Neural crest cell (in vitro differentiated cells): ENCODE measurements around the gene RETN. TPM values are rescaled to one million over a fixed set of nuclear protein-coding genes. Genes with fewer than 3 reads are reported as not detected.

Source experiments
- DNase-seq: peaks from one replicate; pipeline ENCODE4 v3.0.0; 2021; ENCODE audit warnings: low read depth, mixed read lengths, low spot score
- H3K27ac Mint-ChIP-seq: one replicate; pipeline ENCODE4 v1.8.0; 2021; ENCODE audit warnings: mild to moderate bottlenecking, mixed read lengths; ENCODE audit not compliant: unreplicated experiment
- H3K27me3 Mint-ChIP-seq: 2 replicates; pipeline ENCODE4 v1.8.0; 2021; ENCODE audit warnings: low read depth, mild to moderate bottlenecking, mixed read lengths
- H3K36me3 Mint-ChIP-seq: 2 replicates; pipeline ENCODE4 v1.8.0; 2021; ENCODE audit warnings: low read depth, mild to moderate bottlenecking, mixed read lengths
- H3K4me1 Mint-ChIP-seq: 2 replicates; pipeline ENCODE4 v1.8.0; 2021; ENCODE audit warnings: mixed read lengths
- H3K4me3 Mint-ChIP-seq: one replicate; pipeline ENCODE4 v1.8.0; 2021; ENCODE audit warnings: mild to moderate bottlenecking, mixed read lengths
- H3K9me3 Mint-ChIP-seq: 2 replicates; pipeline ENCODE4 v1.8.0; 2021; ENCODE audit warnings: mixed read lengths
- CTCF ChIP-seq: fragments of 200-600 bp; sonication (generic); conservative IDR thresholded peaks from 2 replicates; pipeline ENCODE4 v1.5.0; 2021; ENCODE audit warnings: antibody characterized with exemption, mild to moderate bottlenecking
- total RNA-seq: library from RNA; stranded (reverse); gene quantifications from 2 replicates; pipeline ENCODE4 v1.2.1, GENCODE V29; 2021

RETN gene
- total RNA-seq, 1 donor from 2014 or later, result not detected

GRCh38 chr19:7710616-7711015, 41.8 kb downstream of the RETN start:
- no peak for TF ChIP-seq CTCF
- H3K4me3 Mint-ChIP-seq, result no peak overlapping the region
- H3K27me3 Mint-ChIP-seq, result peaks cover 19% of the 10 kb centered on the region
- H3K27ac Mint-ChIP-seq, result no peak overlapping the region
- DNase-seq, result no peak
- no peaks in the 10 kb centered on the region for H3K4me1 Mint-ChIP-seq
- H3K36me3 Mint-ChIP-seq, result no peaks in the 10 kb centered on the region
- H3K9me3 Mint-ChIP-seq, result no peaks in the 10 kb centered on the region

GRCh38 chr19:7715671-7716070, 46.8 kb downstream of the RETN start:
- no peaks in the 10 kb centered on the region for H3K4me1 Mint-ChIP-seq
- TF ChIP-seq CTCF, result no peak
- DNase-seq, result no peak
- no peaks in the 10 kb centered on the region for H3K36me3 Mint-ChIP-seq
- H3K27me3 Mint-ChIP-seq, result peaks cover 25% of the 10 kb centered on the region
- H3K27ac Mint-ChIP-seq, result no peak overlapping the region
- no peak overlapping the region for H3K4me3 Mint-ChIP-seq
- H3K9me3 Mint-ChIP-seq, result no peaks in the 10 kb centered on the region

GRCh38 chr19:7716762-7717161, 47.9 kb downstream of the RETN start:
- no peaks in the 10 kb centered on the region for H3K36me3 Mint-ChIP-seq
- DNase-seq, result no peak
- H3K4me1 Mint-ChIP-seq, result no peaks in the 10 kb centered on the region
- H3K27ac Mint-ChIP-seq, result no peak overlapping the region
- no peaks in the 10 kb centered on the region for H3K9me3 Mint-ChIP-seq
- no peak overlapping the region for H3K4me3 Mint-ChIP-seq
- peaks cover 24% of the 10 kb centered on the region for H3K27me3 Mint-ChIP-seq
- no peak for TF ChIP-seq CTCF

- Mint-ChIP-seq H3K27ac (no peak overlapping the region), H3K36me3 (no peaks in the 10 kb centered on the region), H3K4me1 (no peaks in the 10 kb centered on the region), H3K9me3 (no peaks in the 10 kb centered on the region), H3K4me3 (no peak overlapping the region), H3K27me3 (peaks cover 39% of the 10 kb centered on the region)
- no peak for DNase-seq
- TF ChIP-seq CTCF, result no peak
These were observed 49.8 kb downstream of the RETN start for GRCh38 chr19:7718668-7719067.

Other genes with a start within 250 kb of the RETN start
- gene PEX11G, start 180.0 kb upstream of the RETN start, total RNA-seq, result 2.3 and 3.4 TPM in 2 replicates
- 75.6 and 76.2 TPM in 2 replicates for gene ZNF358, start 152.9 kb upstream of the RETN start, total RNA-seq
- gene MCOLN1, start 146.4 kb upstream of the RETN start, total RNA-seq, result 24.4 and 26.7 TPM in 2 replicates
- 72.1 and 74.7 TPM in 2 replicates for gene PNPLA6, start 133.3 kb upstream of the RETN start, total RNA-seq
- 10.3 and 13.7 TPM in 2 replicates for gene CAMSAP3, start 73.2 kb upstream of the RETN start, total RNA-seq
- gene XAB2, start 39.5 kb upstream of the RETN start, total RNA-seq, result 47.0 and 47.8 TPM in 2 replicates
- 141 and 165 TPM in 2 replicates for gene PET100, start 39.3 kb upstream of the RETN start, total RNA-seq
- not detected in 2 replicates for gene PCP2, start 35.3 kb upstream of the RETN start, total RNA-seq
- gene STXBP2, start 31.9 kb upstream of the RETN start, total RNA-seq, result 4.6 and 5.2 TPM in 2 replicates
- not detected in 2 replicates for gene MCEMP1, start 8.0 kb downstream of the RETN start, total RNA-seq
- 83.8 and 87.2 TPM in 2 replicates for gene TRAPPC5, start 11.8 kb downstream of the RETN start, total RNA-seq
- gene FCER2, start 33.1 kb downstream of the RETN start, total RNA-seq, result not detected in 2 replicates
- not detected in 2 replicates for gene CLEC4G, start 63.1 kb downstream of the RETN start, total RNA-seq
- gene CD209, start 78.5 kb downstream of the RETN start, total RNA-seq, result not detected in 2 replicates
- gene CLEC4M, start 94.2 kb downstream of the RETN start, total RNA-seq, result not detected in 2 replicates
- gene EVI5L, start 161.2 kb downstream of the RETN start, total RNA-seq, result 17.8 and 19.5 TPM in 2 replicates
- gene PRR36, start 205.3 kb downstream of the RETN start, total RNA-seq, result 20.9 and 21.8 TPM in 2 replicates
- 0.51 and 1.0 TPM in 2 replicates for gene LRRC8E, start 219.5 kb downstream of the RETN start, total RNA-seq
- gene MAP2K7, start 234.8 kb downstream of the RETN start, total RNA-seq, result 48.1 and 50.7 TPM in 2 replicates
- 0.32 and 0.44 TPM in 2 replicates for gene TGFBR3L, start 245.8 kb downstream of the RETN start, total RNA-seq